DOHH2 (cell line): Measurements from ENCODE around the gene UCMA.

ENCODE experiments used
- EZH2phosphoT487 ChIP-seq: fragments of 200-600 bp; sonication (generic); IDR thresholded peaks from 2 replicates; pipeline ENCODE4 v1.6.1; 2017; ENCODE audit warnings: borderline replicate concordance, mild to moderate bottlenecking, antibody characterized with exemption, low read length, moderate library complexity, mixed read lengths
- TF ChIP-seq, protein P1 (sequence below): fragments of 200-600 bp; sonication (generic); IDR thresholded peaks from one replicate; pipeline ENCODE4 v1.5.1; 2014; ENCODE audit warnings: antibody characterized with exemption, mild to moderate bottlenecking, low read depth, low read length; ENCODE audit not compliant: poor library complexity, severe bottlenecking

DNA sequence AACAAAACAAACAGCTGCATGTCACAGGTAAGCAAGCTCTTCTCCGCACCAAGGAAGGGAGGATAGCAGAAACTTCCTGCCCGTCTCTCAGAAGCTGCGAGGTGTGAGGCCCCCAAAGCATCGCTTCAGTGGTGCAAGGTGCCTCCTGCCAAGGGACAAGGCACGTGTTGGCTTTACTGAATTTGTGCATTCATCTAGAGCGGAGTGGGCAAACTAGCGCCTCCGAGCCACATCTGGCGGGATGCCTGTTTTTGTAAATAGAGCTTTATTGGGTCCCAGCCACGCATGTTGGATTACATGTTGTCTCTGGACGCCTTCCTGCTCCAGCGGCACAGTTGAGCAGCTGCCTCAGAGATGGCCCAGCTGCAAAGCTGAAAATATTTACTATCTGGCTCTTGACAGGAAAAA lies 38.0 kb upstream of the UCMA start:
- TF ChIP-seq, protein P1, sequence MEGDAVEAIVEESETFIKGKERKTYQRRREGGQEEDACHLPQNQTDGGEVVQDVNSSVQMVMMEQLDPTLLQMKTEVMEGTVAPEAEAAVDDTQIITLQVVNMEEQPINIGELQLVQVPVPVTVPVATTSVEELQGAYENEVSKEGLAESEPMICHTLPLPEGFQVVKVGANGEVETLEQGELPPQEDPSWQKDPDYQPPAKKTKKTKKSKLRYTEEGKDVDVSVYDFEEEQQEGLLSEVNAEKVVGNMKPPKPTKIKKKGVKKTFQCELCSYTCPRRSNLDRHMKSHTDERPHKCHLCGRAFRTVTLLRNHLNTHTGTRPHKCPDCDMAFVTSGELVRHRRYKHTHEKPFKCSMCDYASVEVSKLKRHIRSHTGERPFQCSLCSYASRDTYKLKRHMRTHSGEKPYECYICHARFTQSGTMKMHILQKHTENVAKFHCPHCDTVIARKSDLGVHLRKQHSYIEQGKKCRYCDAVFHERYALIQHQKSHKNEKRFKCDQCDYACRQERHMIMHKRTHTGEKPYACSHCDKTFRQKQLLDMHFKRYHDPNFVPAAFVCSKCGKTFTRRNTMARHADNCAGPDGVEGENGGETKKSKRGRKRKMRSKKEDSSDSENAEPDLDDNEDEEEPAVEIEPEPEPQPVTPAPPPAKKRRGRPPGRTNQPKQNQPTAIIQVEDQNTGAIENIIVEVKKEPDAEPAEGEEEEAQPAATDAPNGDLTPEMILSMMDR = no peak
- TF ChIP-seq EZH2phosphoT487 = no peak
